GM13977 (cell line): ENCODE data around the gene LONRF2.
"Not testable (repeated sequence)": the region's sequence is repeated elsewhere in the genome, so short reads cannot be mapped to it uniquely, and the experiment has no call there.

Experiments used
- DNase-seq: peaks from one replicate; pipeline ENCODE4 v3.0.0; 2012; ENCODE audit warnings: low spot score
- in situ Hi-C: fragments of 300-500 bp; cut with MboI; formaldehyde crosslinking; loops from one replicate; pipeline ENCODE4 v1.12.0; 2022; ENCODE audit warnings: low sequenced_read_pairs, low pct_unique_long_range_greater_than_20kb, mixed read lengths, inconsistent platforms; ENCODE audit not compliant: unreplicated experiment
- TF ChIP-seq, protein P1 (sequence below): IDR thresholded peaks from 2 replicates; pipeline ENCODE4 v1.5.1; 2012; ENCODE audit warnings: mild to moderate bottlenecking, control low read depth; ENCODE audit not compliant: insufficient read depth; ENCODE audit errors: extremely low read depth, missing control alignments

The LONRF2 gene

DNA sequence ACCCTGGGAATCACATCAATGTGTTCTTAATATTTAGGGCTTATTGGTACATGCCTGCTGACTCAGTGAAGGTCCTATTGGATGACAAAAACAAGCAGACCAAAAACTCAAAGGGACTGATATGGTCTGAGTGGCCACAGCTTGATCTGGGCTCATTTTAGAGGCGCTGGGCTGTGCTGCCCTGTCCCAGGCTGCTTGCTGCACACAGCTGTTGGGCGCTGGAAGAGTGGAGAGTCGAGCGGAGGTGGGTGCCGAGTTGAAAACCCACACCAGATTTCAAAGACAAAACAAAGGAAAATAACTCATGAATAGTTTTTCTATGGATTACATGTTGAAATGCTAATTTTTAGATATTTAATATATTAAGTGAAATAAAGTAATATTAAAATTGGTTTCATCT is 68.5 kb downstream of the LONRF2 start:
- TF ChIP-seq, protein P1, sequence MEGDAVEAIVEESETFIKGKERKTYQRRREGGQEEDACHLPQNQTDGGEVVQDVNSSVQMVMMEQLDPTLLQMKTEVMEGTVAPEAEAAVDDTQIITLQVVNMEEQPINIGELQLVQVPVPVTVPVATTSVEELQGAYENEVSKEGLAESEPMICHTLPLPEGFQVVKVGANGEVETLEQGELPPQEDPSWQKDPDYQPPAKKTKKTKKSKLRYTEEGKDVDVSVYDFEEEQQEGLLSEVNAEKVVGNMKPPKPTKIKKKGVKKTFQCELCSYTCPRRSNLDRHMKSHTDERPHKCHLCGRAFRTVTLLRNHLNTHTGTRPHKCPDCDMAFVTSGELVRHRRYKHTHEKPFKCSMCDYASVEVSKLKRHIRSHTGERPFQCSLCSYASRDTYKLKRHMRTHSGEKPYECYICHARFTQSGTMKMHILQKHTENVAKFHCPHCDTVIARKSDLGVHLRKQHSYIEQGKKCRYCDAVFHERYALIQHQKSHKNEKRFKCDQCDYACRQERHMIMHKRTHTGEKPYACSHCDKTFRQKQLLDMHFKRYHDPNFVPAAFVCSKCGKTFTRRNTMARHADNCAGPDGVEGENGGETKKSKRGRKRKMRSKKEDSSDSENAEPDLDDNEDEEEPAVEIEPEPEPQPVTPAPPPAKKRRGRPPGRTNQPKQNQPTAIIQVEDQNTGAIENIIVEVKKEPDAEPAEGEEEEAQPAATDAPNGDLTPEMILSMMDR: no peak
- in situ Hi-C loops: loop anchor here (25.0 kb wide), 1 partner anchor 691 kb away; no protein-coding TSS in a partner anchor
- no peak for DNase-seq

DNA sequence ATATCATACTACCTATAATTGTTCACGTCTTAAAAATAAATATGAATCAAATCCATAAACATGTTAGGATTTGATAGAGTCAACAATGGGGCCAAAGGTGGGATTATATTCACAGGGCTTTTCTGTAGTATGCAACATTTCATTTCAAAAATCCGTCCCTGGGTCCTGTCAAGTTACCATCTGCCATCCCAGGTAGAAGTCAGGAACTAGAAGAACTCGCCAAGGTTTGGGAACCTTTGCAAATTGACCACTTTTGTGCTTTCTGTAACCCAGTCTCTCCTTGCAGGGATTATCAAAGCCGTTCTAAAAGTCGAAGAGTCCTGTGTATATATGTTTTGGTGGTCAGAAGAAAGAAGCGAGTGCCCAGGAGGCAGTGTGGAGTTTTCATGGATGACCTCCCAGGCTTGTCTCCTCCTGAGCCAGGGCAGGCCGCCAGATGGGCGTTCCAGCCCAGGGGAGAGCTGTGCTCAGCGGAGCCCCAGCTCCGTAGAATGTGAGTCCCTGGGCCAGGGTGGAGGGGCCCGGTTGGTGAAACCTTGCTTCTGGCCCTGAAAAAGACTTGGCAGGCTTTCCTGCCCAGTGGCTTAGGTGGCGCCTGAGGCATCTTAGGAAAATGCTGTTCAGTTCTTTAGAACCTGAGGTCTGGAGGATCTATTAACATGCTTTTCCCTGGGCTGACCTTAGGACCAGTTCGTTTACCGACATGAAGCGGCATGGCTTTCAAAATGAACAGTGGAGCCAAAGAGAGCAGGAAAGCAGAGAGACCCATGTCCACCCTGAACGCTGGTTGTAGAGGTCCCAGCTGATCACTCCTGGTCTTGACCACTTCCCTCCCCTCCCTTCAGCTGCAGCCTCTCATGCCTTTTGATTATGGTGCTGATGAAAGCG is 69.2 kb downstream of the LONRF2 start:
- in situ Hi-C loops: loop anchor here (25.0 kb wide), 1 partner anchor 691 kb away; no protein-coding TSS in a partner anchor
- TF ChIP-seq, protein P1: no peak

DNA sequence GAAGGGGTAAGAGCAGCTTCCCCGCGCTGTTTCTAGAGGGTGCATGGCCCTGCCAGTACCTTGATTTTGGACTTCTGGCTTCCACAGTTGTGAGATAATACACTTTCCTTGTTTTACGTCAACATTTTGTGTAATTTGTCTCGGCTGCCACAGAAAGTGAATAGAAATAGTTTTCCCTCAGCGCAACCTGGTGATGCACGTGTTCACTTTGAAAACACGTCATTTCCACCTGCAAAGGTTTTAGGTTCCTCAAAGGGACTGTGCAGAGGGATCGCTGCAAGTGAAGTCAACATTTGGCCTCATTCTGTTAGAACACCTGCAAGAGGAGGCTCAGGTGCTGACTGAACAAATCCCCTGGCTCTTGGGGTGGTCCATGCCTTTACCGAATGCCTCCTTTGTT is 71.7 kb downstream of the LONRF2 start:
- in situ Hi-C loops: loop anchor here (25.0 kb wide), 1 partner anchor 688 kb away; no protein-coding TSS in a partner anchor
- TF ChIP-seq, protein P1: no peak
- no peak for DNase-seq

More for the DNA sequence above, 69.2 kb downstream of the LONRF2 start:
- no peak for DNase-seq

DNA sequence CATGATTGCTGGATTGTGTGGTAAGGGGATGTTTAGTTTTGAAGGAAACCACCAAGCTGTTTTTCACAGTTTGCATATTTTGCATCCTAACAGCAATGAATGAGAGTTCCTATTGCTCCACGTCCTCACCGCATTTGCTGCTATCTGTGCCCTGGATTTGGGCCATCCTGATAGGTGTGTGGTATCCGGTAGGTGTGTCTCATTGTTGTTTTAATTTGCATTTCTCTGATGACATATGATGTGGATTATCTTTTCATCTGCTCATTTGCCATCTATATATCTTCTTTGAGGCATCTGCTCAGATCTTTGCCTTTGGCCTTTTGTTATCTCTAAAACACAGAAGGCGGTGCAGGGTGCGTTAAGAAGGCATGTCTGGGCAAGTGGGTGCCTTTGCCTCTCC is 73.3 kb downstream of the LONRF2 start:
- TF ChIP-seq, protein P1: no peak
- no peak for DNase-seq
- in situ Hi-C loops: no loop called here

DNA sequence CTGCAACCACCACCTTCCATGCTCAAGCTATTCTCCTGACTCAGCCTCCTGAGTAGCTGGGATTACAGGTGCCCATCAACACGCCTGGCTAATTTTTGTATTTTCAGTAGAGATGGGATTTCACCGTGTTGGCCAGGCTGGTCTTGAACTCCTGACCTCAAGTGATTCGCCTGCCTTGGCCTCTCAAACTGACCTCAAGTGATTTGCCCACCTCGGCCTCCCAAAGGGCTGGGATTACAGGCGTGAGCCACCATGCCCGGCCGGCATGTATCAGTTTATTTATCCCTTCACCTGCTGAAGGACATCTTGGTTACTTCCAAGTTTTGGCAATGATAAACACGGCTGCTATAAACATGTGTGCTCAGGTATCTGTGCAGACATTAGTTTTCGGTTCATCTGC is 73.7 kb downstream of the LONRF2 start:
- in situ Hi-C loops, DNase-seq: not testable (repeated sequence)

DNA sequence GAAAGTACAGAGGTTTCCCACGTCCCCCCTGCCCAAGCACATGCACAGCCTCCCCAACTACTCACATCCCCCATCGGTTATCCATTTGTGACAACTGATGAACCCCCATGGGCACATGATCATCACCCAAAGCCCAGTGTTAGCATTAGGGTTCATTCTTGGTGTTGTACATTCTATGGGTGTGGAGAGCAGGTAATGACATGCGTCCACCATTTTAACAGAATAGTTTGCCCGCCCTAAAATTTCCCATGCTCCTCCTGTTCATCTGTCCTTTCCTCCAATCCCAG is 74.3 kb downstream of the LONRF2 start:
- DNase-seq: peak; percentile 45
- in situ Hi-C loops: no loop called here
- TF ChIP-seq, protein P1: no peak

DNA sequence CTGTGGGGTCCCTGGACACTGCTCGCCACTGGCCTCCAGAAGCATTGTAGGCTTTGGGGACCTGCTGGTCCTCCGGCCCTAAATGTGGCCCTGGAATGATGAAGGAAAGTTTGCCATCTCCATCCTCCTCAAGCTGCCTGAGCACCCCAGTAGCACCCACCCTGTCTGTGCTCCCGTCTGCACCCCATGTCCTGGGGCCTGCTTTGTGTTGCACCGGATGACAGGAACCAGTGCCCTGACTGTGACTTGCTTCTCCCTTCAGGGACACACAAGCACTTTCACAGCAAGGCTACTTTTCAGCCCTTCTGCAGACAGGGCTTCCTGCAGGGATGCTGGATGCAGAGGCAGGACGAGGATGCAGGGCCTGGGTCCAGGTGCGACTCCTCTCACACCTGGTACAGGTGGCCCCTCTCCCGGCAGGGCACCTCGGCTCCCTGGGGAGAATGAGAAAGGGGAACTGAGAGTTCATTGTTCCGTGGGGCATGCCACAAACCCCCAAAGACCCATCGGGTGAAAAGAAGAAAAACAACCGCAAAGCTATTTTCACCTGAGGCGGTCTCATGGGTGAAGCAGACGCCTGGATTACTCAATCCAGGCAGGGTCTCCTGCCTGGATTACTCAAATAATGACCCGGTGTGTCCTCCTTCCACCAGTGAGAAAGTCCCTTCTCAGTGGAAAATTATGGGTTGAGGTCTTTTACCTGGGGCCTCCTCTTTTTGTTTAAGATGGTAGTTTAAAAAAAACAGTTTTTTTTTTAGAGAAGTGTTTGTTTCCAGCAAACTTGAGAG is 74.9 kb downstream of the LONRF2 start:
- TF ChIP-seq, protein P1: no peak

More for the DNA sequence above, 74.9 kb downstream of the LONRF2 start:
- peak; percentile 73 for DNase-seq
- in situ Hi-C loops: no loop called here
